Natural killer cell (primary cell): ENCODE data around the gene ZNF518A. TPM values are rescaled to one million over a fixed set of nuclear protein-coding genes. Genes with fewer than 3 reads are reported as not detected.
"Not testable (repeated sequence)": the region's sequence is repeated elsewhere in the genome, so short reads cannot be mapped to it uniquely, and the experiment has no call there.

Source experiments
- ATAC-seq, 3 donors: fragments of 150-1000 bp in 2 of 3; fragments of 200-7000 bp in 1 of 3; cut with Tn5 transposase; 1 replicate in 1 of 3; 2 replicates in 2 of 3; pipeline ENCODE4 v1.10.0; 2021; ENCODE audit warnings: mild to moderate bottlenecking in 2 of 3, moderate library complexity in 2 of 3
- DNase-seq, 2 donors: peaks; one replicate each; pipeline versions ENCODE4 v3.0.0 to v3.0.0-alpha.2; 2013 to 2021; ENCODE audit warnings: mixed read lengths in 1 of 2
- H3K27ac ChIP-seq: one replicate; pipeline ENCODE4 v1.5.1; 2013; ENCODE audit warnings: mild to moderate bottlenecking, low read length
- H3K27me3 ChIP-seq: one replicate; pipeline ENCODE4 v1.6.1; 2013; ENCODE audit warnings: low read length; ENCODE audit not compliant: control insufficient read depth, insufficient read depth
- H3K36me3 ChIP-seq: one replicate; pipeline ENCODE4 v1.6.1; 2013; ENCODE audit warnings: low read length; ENCODE audit not compliant: control insufficient read depth, insufficient read depth
- H3K4me1 ChIP-seq: one replicate; pipeline ENCODE4 v1.6.1; 2013; ENCODE audit warnings: low read length; ENCODE audit not compliant: control insufficient read depth, insufficient read depth
- H3K4me3 ChIP-seq: one replicate; pipeline ENCODE4 v1.5.1; 2013; ENCODE audit warnings: low read length
- H3K9me3 ChIP-seq: one replicate; pipeline ENCODE4 v1.6.1; 2013; ENCODE audit warnings: low read length; ENCODE audit not compliant: control insufficient read depth, insufficient read depth
- H3K27ac Mint-ChIP-seq, 2 donors: one replicate each; pipeline ENCODE4 v1.8.0; 2022; ENCODE audit warnings: mild to moderate bottlenecking in 2 of 2, mixed read lengths in 2 of 2, moderate library complexity in 1 of 2
- H3K27me3 Mint-ChIP-seq, 2 donors: one replicate each; pipeline ENCODE4 v1.8.0; 2022; ENCODE audit warnings: low read depth in 2 of 2, mixed read lengths in 2 of 2
- H3K36me3 Mint-ChIP-seq: one replicate; pipeline ENCODE4 v1.8.0; 2022; ENCODE audit warnings: mixed read lengths
- H3K4me1 Mint-ChIP-seq, 2 donors: one replicate each; pipeline ENCODE4 v1.8.0; 2022; ENCODE audit warnings: mixed read lengths in 2 of 2
- H3K4me3 Mint-ChIP-seq: one replicate; pipeline ENCODE4 v1.8.0; 2022; ENCODE audit warnings: mild to moderate bottlenecking, moderate library complexity, mixed read lengths
- H3K9me3 Mint-ChIP-seq, 2 donors: one replicate each; pipeline ENCODE4 v1.8.0; 2022; ENCODE audit warnings: mixed read lengths in 2 of 2
- WGBS: methylation state at CpG from one replicate; pipeline ENCODE4 v1.1.7; 2013; ENCODE audit warnings: missing lambda C conversion rate; ENCODE audit not compliant: insufficient coverage; 5-methylcytosine and 5-hydroxymethylcytosine counted together
- intact Hi-C: fragments of 100-400 bp; cut with micrococcal nuclease; formaldehyde crosslinking; loops from one replicate; pipeline ENCODE4 v1.14.2; 2022
- total RNA-seq, 4 donors: library from RNA; stranded (reverse); fragments of 120-200 nt in 1 of 4; gene quantifications; one replicate each; pipeline versions ENCODE4 v1.2.3 to v1.2.4, GENCODE V29; 2013 to 2022
- TF ChIP-seq, protein P1 (sequence below): fragments of 200-600 bp; IDR thresholded peaks from one replicate; pipeline ENCODE4 v1.8.0; 2022; ENCODE audit warnings: antibody characterized with exemption

The ZNF518A gene
- total RNA-seq, 3 donors from 2014 or later (not counting 1 experiment from before 2014, with no cell fraction given) = 17.6 to 34.7 (median 21.8) TPM

DNA sequence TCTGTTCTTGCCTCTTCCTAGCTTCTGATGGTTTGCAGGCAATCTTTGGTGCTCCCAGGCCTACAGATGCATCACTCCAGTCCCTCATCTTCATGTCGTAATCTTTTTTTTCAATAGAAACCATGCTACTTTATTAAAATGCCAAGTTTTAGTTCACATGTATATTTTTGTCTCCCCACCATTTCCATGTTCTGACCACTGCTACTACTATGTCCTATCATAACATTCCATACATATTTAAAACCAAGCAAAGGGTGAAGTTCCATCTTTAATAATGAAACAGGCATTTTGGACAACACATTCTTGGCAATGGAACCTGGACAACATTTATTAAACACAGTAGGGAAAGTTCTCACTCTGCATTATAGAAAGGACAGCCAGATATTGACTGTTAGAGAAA lies 58.8 kb downstream of the ZNF518A start:
- Histone ChIP-seq H3K4me3 (no peak overlapping the region), H3K4me1 (no peaks in the 10 kb centered on the region), H3K36me3 (no peaks in the 10 kb centered on the region), H3K9me3 (no peaks in the 10 kb centered on the region), H3K27me3 (no peaks in the 10 kb centered on the region), H3K27ac (no peak overlapping the region)
- Mint-ChIP-seq H3K9me3 (peaks cover 2% of the 10 kb centered on the region in 2 donors), H3K27me3 (peaks cover 13 to 16% of the 10 kb centered on the region in 2 donors), H3K36me3 (no peaks in the 10 kb centered on the region), H3K27ac (no peak overlapping the region), H3K4me3 (no peak overlapping the region), H3K4me1 (no peaks in the 10 kb centered on the region)
- intact Hi-C loops = no loop called here
- DNase-seq (no peak), ATAC-seq (no peak)
- TF ChIP-seq, protein P1, sequence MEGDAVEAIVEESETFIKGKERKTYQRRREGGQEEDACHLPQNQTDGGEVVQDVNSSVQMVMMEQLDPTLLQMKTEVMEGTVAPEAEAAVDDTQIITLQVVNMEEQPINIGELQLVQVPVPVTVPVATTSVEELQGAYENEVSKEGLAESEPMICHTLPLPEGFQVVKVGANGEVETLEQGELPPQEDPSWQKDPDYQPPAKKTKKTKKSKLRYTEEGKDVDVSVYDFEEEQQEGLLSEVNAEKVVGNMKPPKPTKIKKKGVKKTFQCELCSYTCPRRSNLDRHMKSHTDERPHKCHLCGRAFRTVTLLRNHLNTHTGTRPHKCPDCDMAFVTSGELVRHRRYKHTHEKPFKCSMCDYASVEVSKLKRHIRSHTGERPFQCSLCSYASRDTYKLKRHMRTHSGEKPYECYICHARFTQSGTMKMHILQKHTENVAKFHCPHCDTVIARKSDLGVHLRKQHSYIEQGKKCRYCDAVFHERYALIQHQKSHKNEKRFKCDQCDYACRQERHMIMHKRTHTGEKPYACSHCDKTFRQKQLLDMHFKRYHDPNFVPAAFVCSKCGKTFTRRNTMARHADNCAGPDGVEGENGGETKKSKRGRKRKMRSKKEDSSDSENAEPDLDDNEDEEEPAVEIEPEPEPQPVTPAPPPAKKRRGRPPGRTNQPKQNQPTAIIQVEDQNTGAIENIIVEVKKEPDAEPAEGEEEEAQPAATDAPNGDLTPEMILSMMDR = no peak
- WGBS = 100% methylated on average over 1 of the region's 1 CpG

DNA sequence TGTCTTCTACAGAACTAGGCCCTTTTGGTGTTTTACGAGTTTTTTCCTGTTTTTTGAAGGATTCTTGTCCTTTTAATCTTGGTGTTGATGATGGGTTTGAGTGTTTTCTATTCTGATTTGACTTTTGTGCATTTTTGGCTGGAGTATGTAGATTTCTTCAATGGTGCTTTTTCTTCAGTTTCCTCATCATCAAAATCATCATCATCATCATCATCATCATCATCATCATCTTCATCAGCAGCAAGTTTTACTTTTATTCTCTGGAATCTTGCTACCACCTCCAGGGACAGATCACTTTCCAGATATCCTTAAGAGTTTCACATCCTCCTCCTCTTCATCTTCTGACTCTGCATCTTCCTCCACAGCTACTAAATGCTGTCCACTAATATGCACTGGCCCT lies 59.4 kb downstream of the ZNF518A start:
- H3K36me3 Mint-ChIP-seq, H3K4me3 ChIP-seq, H3K27me3 ChIP-seq, DNase-seq, intact Hi-C loops, H3K9me3 ChIP-seq, ATAC-seq, H3K4me3 Mint-ChIP-seq, H3K27ac Mint-ChIP-seq, H3K27ac ChIP-seq, H3K4me1 ChIP-seq, H3K36me3 ChIP-seq, H3K4me1 Mint-ChIP-seq, H3K9me3 Mint-ChIP-seq: not testable (repeated sequence)
- no CpG with 5 or more reads among the region's 1 CpG for WGBS
- peaks cover 9 to 14% of the 10 kb centered on the region in 2 donors for H3K27me3 Mint-ChIP-seq

DNA sequence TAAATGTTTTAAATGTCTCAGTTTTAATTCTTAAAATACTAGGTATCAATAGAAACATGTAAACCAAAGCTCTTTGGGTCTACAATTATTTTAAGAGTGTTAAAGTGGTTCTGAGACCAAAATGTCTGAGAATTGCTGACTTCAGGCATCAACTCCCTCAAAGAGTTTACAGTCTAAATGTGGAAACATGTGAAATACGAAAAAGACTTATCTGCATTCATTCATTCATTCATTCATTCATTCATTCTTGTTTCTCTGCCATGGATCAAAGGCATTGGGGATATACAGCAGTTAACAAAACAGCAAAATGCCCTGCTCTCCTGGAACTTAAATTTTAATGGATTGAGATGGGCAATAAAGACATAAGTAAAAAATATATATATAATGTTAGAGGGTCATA lies 71.4 kb downstream of the ZNF518A start:
- WGBS = 80% methylated on average over 1 of the region's 1 CpG

DNA sequence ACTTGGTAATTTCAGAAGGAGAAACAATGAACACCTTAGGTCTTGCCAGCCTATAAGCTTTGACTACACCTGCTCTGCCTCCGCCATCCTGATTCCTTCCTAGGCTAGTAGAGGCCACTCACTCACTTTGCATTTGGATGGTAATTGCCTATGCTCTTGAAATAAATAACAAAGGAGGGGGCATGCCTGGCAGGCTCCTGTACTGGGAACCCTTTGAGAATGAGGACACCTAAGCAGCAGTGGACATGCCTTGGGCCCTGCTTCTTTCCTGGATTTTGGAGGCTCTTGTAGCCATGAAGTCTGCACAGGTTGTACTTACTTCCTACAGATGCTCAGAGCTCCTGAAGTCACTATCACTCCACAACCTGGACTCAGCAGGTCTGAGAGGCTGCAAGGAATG lies 75.5 kb downstream of the ZNF518A start:
- no peak overlapping the region for H3K27ac Mint-ChIP-seq
- no peaks in the 10 kb centered on the region for H3K27me3 ChIP-seq
- H3K9me3 Mint-ChIP-seq = no peaks in the 10 kb centered on the region
- no peaks in the 10 kb centered on the region for H3K36me3 Mint-ChIP-seq
- no peak overlapping the region for H3K4me3 ChIP-seq
- no peak overlapping the region for H3K27ac ChIP-seq
- H3K4me1 Mint-ChIP-seq = no peaks in the 10 kb centered on the region
- TF ChIP-seq, protein P1 = no peak
- no peak overlapping the region for H3K4me3 Mint-ChIP-seq
- H3K4me1 ChIP-seq = no peaks in the 10 kb centered on the region
- DNase-seq (no peak), ATAC-seq (no peak)
- H3K9me3 ChIP-seq = no peaks in the 10 kb centered on the region
- WGBS = 100% methylated on average over 1 of the region's 1 CpG
- intact Hi-C loops = no loop called here
- H3K36me3 ChIP-seq = no peaks in the 10 kb centered on the region
- peaks cover 7 to 16% of the 10 kb centered on the region in 2 donors for H3K27me3 Mint-ChIP-seq

More for the DNA sequence above, 71.4 kb downstream of the ZNF518A start:
- DNase-seq (no peak), ATAC-seq (no peak)
- Mint-ChIP-seq H3K4me1 (no peaks in the 10 kb centered on the region), H3K27ac (no peak overlapping the region), H3K4me3 (no peak overlapping the region), H3K27me3 (peaks cover 3 to 15% of the 10 kb centered on the region in 2 donors), H3K9me3 (no peaks in the 10 kb centered on the region), H3K36me3 (no peaks in the 10 kb centered on the region)
- no peaks in the 10 kb centered on the region for H3K27me3 ChIP-seq
- intact Hi-C loops = no loop called here
- TF ChIP-seq, protein P1 = no peak
- H3K27ac ChIP-seq = no peak overlapping the region
- H3K4me1 ChIP-seq = no peaks in the 10 kb centered on the region
- no peaks in the 10 kb centered on the region for H3K9me3 ChIP-seq
- H3K4me3 ChIP-seq = no peak overlapping the region
- no peaks in the 10 kb centered on the region for H3K36me3 ChIP-seq
